GM12878 (cell line): ENCODE results near the gene KLHL1.

ENCODE experiments used
- ATF3 ChIP-seq: IDR thresholded peaks from 2 replicates; pipeline ENCODE4 v1.6.1; 2011; ENCODE audit warnings: low read depth, mild to moderate bottlenecking, low read length, moderate library complexity, borderline replicate concordance; ENCODE audit errors: extremely low read depth
- CTCF ChIP-seq, 3 experiments: IDR thresholded peaks in 2 of 3; conservative IDR thresholded peaks in 1 of 3; 2 replicates each; pipeline ENCODE4 v1.5.1; 2011; ENCODE audit warnings: low read depth in 3 of 3, low read length in 3 of 3, mild to moderate bottlenecking in 3 of 3, control low read depth in 2 of 3, moderate library complexity in 2 of 3, inconsistent platforms in 1 of 3, mixed read lengths in 1 of 3; ENCODE audit not compliant: control insufficient read depth in 2 of 3, insufficient read depth in 1 of 3; ENCODE audit errors: extremely low read depth in 1 of 3
- GABPA ChIP-seq: IDR thresholded peaks from 2 replicates; pipeline ENCODE4 v1.6.1; 2014; ENCODE audit warnings: antibody characterized with exemption, low read depth, mild to moderate bottlenecking, inconsistent platforms
- HDAC2 ChIP-seq: fragments of 200-600 bp; sonication (generic); IDR thresholded peaks from 2 replicates; pipeline ENCODE4 v1.6.1; 2017
- MAX ChIP-seq: IDR thresholded peaks from 2 replicates; pipeline ENCODE4 v1.6.1; 2012; ENCODE audit warnings: low read depth, low read length, improper control_type of control experiment
- NBN ChIP-seq: fragments of 450-650 bp; IDR thresholded peaks from 2 replicates; pipeline ENCODE4 v1.6.1; 2016
- POLR2A ChIP-seq: IDR thresholded peaks from 2 replicates; pipeline ENCODE4 v1.6.1; 2011; ENCODE audit warnings: low read depth, mild to moderate bottlenecking, low read length
- POLR2AphosphoS5 ChIP-seq: IDR thresholded peaks from 2 replicates; pipeline ENCODE4 v1.6.1; 2011; ENCODE audit warnings: mild to moderate bottlenecking, low read length, inconsistent platforms
- RCOR1 ChIP-seq: conservative IDR thresholded peaks from 2 replicates; pipeline ENCODE4 v1.6.1; 2012; ENCODE audit warnings: low read depth, low read length, improper control_type of control experiment
- SMC3 ChIP-seq: IDR thresholded peaks from 2 replicates; pipeline ENCODE4 v1.6.1; 2011; ENCODE audit warnings: low read length, improper control_type of control experiment, borderline replicate concordance
- YY1 ChIP-seq: IDR thresholded peaks from 2 replicates; pipeline ENCODE4 v1.6.1; 2011; ENCODE audit warnings: low read depth, mild to moderate bottlenecking, low read length
- ZBTB11 ChIP-seq: fragments of 450-650 bp; formaldehyde crosslinking; IDR thresholded peaks from 2 replicates; pipeline ENCODE4 v1.5.0; 2022; ENCODE audit warnings: mild to moderate bottlenecking, missing genetic modification characterization

- no peak for TF ChIP-seq YY1
- no peak for TF ChIP-seq ATF3
- no peak for TF ChIP-seq ZBTB11 (CRISPR knock-in tag)
- TF ChIP-seq CTCF (IDR thresholded peaks at IDR 0.05 in 2 of 3, conservative IDR thresholded peaks at IDR 0.05 in 1 of 3; ENCODE audit: control insufficient read depth in 2 of 3, extremely low read depth in 1 of 3, insufficient read depth in 1 of 3, low read depth in 3 of 3, low read length in 3 of 3), result no peak
- no peak for TF ChIP-seq SMC3
- TF ChIP-seq MAX, result no peak
- TF ChIP-seq HDAC2, result no peak
- no peak for TF ChIP-seq RCOR1
- no peak for TF ChIP-seq NBN
- TF ChIP-seq POLR2A, result no peak
- TF ChIP-seq POLR2AphosphoS5, result no peak
- TF ChIP-seq GABPA, result no peak
Measured at GRCh38 chr13:69761581-69761980, 346.7 kb downstream of the KLHL1 start.
